NCI-H1105 (cell line): Measurements from ENCODE around the gene MRPL27.
A peak's percentile ranks its signal among the peaks of the same experiment; 100 is the strongest.
"Not testable (repeated sequence)": the region's sequence is repeated elsewhere in the genome, so short reads cannot be mapped to it uniquely, and the experiment has no call there.

Experiments
- DNase-seq: peaks from one replicate; lab custom pipeline; 2025; lab: John Stamatoyannopoulos, UW

Gene MRPL27

DNA sequence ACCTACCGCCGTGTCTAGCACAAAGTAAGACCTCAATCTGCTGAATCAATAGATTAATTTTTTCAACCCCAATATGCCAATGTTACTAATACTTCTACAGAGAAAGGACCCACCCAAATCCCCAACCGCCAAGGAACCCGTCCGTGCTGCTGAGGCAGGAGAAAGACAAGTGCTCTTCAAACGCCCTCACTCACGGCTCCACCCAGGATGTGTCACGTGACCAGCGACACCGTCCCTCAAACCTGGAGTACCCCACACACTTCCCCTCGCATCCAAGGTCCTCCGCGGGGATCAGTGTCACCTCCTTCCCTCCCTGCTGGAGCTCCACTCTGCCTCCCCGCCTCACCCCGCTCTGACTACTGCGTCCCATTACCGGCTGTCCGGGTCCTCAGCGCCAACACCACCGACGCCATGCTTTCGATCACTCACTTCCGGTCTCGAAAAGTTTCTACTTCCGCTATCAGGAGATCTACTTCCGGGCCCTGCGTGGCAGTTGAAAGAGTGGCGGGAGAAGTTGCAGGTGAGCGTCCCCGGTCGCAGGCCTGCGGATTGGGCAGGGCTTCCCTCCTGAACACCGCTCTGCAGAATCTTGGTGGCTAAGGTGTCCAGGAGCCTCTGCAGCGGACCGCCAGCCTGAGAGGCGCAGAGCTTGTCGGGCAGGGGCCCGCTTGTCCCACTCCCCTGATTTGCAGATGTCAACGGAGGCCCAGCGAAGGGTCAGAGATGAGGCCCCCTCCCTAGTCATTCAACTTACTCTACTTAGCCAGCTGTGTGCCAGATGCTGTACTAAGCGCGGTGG lies at the start of gene MRPL27, which contains the start of gene EME1:
Gene MRPL27 (minus strand): TSS at position 427 of the 799 bp plus-strand sequence. CDS start 14 bp downstream, at position 413.
Gene EME1 (plus strand): TSS at position 472 of the 799 bp plus-strand sequence. CDS start 1,980 bp downstream, outside the sequence.
- DNase-seq: peak; percentile 82

GRCh38 chr17:50422738-50423137 lies 49.8 kb upstream of the MRPL27 start:
- no peak for DNase-seq

DNA sequence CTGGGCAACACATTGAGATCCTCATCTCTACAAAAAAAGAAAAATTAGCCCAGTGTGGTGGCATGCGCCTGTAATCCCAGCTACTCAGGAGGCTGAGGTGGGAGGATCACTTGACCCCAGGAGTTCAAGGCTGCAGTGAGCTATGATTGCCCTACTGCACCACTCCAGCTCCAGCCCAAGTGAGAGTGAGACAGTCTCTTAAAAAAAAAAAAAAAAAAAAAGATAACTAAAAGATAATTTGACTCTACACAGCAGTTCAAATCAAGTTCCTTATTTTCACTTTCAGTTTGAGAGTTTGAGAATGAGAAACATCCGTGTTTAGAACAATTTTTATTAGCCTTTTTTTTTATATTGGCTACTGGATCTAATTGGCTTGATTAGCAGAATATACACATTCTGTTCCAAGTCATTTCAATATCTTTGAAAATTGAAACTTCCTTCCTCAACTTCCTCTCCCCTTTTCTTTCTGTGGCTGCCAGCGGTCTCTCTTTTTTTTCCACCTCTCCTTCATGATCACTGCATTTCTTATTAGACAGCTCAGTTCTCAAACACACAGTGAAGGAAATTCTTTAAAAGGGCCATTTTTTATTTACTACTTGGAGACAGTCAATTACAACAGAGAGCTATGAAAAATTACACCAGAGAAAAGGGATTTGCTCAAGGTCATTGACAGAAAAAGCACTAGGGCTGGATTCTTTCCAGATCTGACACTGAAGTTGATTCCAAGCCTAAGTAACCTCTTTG lies 48.5 kb upstream of the MRPL27 start:
- no peak for DNase-seq

DNA sequence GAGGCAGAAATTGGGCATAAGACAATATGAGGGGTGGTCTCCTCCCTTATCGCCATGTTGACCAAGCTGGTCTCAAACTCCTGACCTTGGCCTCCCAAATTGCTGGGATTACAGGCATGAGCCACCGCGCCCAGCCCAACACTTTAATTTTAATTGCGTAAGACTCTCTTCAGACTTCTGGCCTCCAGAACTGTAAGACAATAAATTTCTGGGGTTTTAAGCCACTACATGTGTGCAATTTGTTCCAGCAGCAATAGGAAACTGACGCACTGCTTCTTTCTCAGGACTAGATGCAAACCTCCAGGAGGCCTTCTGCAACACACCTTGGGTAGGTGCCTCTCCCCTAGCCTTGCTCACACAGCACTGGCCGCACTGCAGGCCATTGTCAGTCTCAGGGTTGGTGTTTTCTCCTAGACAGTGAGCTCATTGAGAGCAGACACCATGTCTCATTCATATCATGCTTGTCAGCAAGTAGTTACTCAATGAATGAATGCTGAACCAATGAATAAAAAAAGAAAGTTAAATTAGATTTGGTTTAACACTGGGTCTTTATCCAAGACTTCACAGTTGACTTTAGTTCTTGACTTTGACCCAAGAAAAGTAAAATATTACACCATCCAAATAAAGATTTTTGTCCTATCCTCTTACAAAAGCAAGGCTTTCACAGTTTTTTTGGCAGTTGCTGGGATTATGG lies 47.6 kb upstream of the MRPL27 start:
- no peak for DNase-seq

GRCh38 chr17:50419577-50419976 lies 46.6 kb upstream of the MRPL27 start:
- DNase-seq: not testable (repeated sequence)

GRCh38 chr17:50414808-50415207 lies 41.8 kb upstream of the MRPL27 start:
- no peak for DNase-seq

GRCh38 chr17:50412188-50412732 lies 39.3 kb upstream of the MRPL27 start:
- no peak for DNase-seq

DNA sequence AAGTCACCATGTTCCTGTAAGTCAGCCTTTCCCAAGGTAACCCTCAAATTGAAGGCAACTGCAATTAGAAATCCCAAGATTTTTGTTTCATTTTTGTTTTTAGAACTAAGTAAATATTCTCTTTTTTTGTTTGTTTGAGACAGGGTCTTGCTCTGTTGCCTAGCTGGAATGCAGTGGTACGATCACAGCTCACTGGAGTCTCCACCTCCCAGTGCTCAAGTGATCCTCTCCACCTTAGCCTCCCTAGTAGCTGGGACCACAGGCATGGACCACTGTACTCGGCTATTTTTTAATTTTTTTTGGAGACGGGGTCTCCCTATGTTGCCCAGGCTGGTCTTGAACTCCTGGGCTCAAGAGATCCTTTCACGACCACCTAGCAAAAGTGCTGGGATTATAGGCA lies 34.9 kb upstream of the MRPL27 start:
- DNase-seq: no peak

GRCh38 chr17:50406578-50406977 lies 33.6 kb upstream of the MRPL27 start:
- no peak for DNase-seq

- not testable (repeated sequence) for DNase-seq
These were observed 32.4 kb upstream of the MRPL27 start for GRCh38 chr17:50405351-50405750.

- not testable (repeated sequence) for DNase-seq
These were observed 26.6 kb upstream of the MRPL27 start for GRCh38 chr17:50399591-50399990.

GRCh38 chr17:50398672-50399071 lies 25.7 kb upstream of the MRPL27 start:
- not testable (repeated sequence) for DNase-seq

DNA sequence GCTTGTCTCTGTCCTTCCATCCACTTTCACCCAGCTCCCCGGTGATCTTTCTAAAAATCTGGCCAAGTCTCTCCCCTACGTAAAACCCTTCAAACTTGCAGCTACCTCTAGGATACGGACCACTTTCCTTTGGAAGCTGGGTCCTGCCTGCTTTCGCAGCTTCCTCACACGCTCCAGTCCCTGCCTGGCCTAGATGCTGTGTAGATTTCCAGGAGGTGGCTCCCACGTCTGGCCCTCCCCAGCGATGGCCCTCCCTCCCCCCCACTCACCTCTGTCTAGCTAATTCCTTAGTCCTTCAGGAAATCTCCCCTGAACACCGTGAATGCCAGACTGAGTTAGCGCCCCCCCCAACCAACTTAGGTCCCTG lies 24.9 kb upstream of the MRPL27 start:
- no peak for DNase-seq

GRCh38 chr17:50397111-50397918 lies 24.3 kb upstream of the MRPL27 start, which contains the start of gene LRRC59:
TSS of gene LRRC59 (minus strand) at chr17:50397523. CDS start at chr17:50397317, 206 bp downstream.
- peak; percentile 71 for DNase-seq

- no peak for DNase-seq
These were observed 23.5 kb upstream of the MRPL27 start for GRCh38 chr17:50396261-50397110.

- no peak for DNase-seq
These were observed 21.7 kb upstream of the MRPL27 start for GRCh38 chr17:50394711-50395110.

- no peak for DNase-seq
These were observed 20.7 kb upstream of the MRPL27 start for GRCh38 chr17:50393700-50394099.

DNA sequence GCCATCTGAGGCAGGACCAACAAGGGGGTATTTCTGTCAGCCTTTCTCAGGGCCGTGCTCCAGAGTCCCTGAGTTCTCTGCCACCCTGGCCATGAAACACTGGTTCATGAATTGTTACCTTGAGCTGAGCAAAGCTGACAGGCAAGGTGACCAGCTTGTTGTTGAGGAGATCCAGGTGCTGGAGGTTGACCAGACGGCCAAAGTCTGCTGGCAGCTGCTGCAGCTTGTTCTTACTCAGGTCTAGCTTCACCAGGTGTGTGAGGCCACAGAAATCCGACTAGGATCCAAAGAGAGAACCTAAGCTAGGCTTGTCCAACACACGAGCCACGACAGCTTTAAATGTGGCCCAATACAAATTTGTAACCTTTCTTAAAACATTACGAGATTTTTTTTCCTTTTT lies 19.6 kb upstream of the MRPL27 start:
- DNase-seq: no peak

GRCh38 chr17:50389534-50389933 lies 16.6 kb upstream of the MRPL27 start:
- DNase-seq: no peak

DNA sequence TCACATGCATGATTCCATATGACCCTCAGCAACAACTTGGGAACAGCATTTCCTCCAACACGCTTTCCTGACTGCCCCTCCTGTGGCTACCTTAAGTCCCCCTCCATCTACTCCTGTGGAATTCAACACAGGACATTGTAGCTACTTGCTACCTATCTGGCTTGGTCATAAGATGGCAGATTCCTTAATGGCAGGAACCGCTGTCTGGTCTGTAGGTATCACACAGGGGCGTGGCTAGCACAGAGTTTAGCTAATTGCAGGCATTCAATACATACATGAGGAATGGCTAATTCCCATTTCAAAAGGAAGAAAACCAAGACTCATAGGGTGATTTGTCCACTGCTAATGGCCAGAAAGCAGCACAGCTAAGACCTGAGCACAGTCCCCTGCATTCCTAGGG lies 15.7 kb upstream of the MRPL27 start:
- no peak for DNase-seq
